ENCODE data around the gene DUXA.
"Not testable (repeated sequence)": the region's sequence is repeated elsewhere in the genome, so short reads cannot be mapped to it uniquely, and the experiment has no call there.

DUXA gene

DNA sequence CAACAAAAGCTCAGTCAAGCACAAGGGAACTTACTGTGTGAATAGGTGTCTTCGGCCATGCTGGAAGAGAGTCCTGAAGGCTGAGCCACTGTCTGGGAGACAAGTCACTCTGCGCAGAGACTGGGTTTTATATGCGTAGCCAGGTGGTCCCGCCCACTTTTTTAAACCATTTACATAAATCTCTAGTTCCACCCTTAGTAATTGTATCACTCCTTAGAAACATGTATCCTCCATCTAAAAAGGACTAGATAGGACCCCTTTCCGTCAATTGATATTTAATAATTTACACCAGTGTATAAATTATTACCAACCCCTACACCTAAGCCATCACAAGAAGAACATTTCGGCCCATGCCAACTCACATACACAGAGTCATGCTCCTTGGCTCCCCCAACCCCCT, at the start of gene DUXA:
Gene DUXA (minus strand): TSS at position 101 of the 400 bp plus-strand sequence. CDS start 42 bp downstream, at position 59.
- H3K4me3 Mint-ChIP-seq, result no peak within 1 kb of the TSS
- peaks cover 6% of the 10 kb centered on the region for H3K9me3 Mint-ChIP-seq

DNA sequence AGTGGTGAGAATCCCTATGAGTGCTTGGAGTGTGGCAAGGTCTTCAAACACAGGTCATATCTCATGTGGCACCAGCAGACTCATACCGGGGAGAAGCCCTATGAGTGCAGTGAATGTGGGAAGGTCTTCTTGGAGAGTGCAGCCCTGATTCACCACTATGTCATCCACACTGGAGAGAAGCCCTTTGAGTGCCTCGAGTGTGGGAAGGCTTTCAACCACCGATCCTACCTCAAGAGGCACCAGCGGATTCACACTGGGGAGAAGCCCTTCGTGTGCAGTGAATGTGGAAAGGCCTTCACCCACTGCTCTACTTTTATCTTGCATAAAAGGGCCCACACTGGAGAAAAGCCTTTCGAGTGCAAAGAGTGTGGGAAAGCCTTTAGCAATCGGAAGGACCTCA, 44.8 kb upstream of the DUXA start:
- DNase-seq (ENCODE audit: low spot score in 2 of 2) (no peak), ATAC-seq (peak; percentile 74)
- Mint-ChIP-seq H3K4me3 (no peak overlapping the region), H3K4me1 (no peaks in the 10 kb centered on the region), H3K36me3 (peaks cover 89% of the 10 kb centered on the region), H3K9me3 (no peaks in the 10 kb centered on the region), H3K27ac (no peak overlapping the region)

More for the DNA sequence above, at the start of gene DUXA:
- no peak for ATAC-seq
- DNase-seq (ENCODE audit: low spot score in 2 of 2), result no peak
- Mint-ChIP-seq H3K27ac (no peak within 1 kb of the TSS), H3K4me1 (peaks cover 7% of the 10 kb centered on the region), H3K36me3 (peaks cover 14% of the 10 kb centered on the region)

DNA sequence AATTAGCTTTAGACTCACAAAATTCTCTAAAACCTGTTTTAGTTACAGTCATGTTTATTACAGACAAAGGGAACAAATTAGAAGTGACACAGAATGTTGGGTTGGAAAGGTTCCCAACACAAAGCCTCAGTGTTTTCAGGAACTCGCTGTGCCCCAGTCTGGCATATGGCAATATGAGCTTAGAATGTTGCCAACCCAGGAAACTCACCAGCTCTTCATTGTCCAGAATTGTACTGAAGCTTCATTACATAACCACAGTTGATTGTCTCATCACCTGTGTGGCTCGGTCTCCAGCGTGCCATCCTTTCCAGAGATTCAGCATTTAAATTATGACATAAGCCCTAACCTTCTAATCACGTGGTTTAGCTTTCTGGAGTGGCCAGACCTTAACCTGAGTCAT, 43.1 kb upstream of the DUXA start:
- DNase-seq (ENCODE audit: low spot score in 2 of 2) (no peak), ATAC-seq (no peak)
- peaks cover 97% of the 10 kb centered on the region for H3K36me3 Mint-ChIP-seq
- H3K4me1 Mint-ChIP-seq, result no peaks in the 10 kb centered on the region
- H3K9me3 Mint-ChIP-seq, result no peaks in the 10 kb centered on the region
- no peak overlapping the region for H3K4me3 Mint-ChIP-seq
- H3K27ac Mint-ChIP-seq, result no peak overlapping the region

DNA sequence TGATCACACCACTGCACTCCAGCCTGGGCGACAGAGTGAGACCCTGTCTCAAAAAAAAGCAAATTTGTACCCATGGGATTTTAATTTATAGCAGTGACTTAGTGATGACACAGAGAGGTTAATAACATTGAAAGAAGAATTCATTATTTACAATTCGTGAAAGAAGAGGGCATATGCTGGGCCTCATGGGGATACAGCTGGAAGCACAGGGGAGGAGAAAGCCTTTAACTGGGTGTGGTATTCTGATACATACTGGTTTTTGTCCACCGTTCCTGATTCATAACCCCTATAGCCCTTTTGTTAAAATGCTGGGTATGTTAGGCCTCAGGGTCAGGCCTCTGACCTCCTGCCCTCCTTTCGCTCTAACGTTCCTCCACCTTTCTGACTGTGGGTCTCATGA, 34.9 kb upstream of the DUXA start:
- Mint-ChIP-seq H3K4me1 (peaks cover 26% of the 10 kb centered on the region), H3K36me3 (peaks cover 70% of the 10 kb centered on the region), H3K27ac (no peak overlapping the region), H3K9me3 (no peaks in the 10 kb centered on the region), H3K4me3 (no peak overlapping the region)
- DNase-seq (ENCODE audit: low spot score in 2 of 2) (no peak), ATAC-seq (no peak)

DNA sequence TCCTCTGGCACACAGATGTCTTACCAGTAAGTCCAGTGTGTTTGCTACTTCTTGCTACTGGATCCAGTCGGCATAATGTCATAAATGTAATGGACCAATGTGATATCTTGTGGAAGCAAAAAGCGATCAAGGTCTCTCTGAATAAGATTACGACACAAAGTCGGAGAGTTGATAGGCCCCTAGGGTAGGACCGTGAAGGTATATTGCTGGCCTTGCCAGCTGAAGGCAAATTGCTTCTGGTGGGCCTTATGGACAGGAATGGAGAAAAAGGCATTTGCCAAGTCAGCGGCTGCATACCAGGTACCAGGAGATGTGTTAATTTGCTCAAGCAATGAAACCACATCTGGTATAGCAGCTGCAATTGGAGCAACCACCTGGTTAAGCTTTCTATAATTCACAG, 30.6 kb upstream of the DUXA start:
- H3K36me3 Mint-ChIP-seq, result peaks cover 69% of the 10 kb centered on the region
- peaks cover 36% of the 10 kb centered on the region for H3K4me1 Mint-ChIP-seq
- not testable (repeated sequence) for DNase-seq (ENCODE audit: low spot score in 2 of 2); H3K4me3 Mint-ChIP-seq; ATAC-seq; H3K9me3 Mint-ChIP-seq; H3K27ac Mint-ChIP-seq

DNA sequence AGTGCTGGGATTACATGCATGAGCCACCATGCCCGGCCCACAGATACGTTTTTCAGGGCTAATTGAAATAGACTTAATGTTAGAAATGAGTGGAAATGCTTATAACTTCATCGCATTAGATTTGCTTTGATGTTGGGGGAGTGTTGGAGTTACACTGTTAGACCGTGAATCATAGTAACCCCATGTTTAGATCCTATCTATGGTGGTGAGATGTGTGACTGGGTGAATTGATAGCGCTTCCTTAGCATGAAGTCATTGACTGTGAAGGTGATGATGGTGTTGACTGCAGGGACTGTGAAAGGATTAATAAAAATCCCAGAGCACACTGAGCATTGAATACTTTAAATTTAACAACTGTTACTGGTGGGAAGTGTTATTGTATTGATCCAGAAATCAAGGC, 25.7 kb upstream of the DUXA start:
- DNase-seq (ENCODE audit: low spot score in 2 of 2), result no peak
- Mint-ChIP-seq H3K4me1 (peaks cover 41% of the 10 kb centered on the region), H3K9me3 (peaks cover 15% of the 10 kb centered on the region), H3K36me3 (peaks cover 52% of the 10 kb centered on the region), H3K4me3 (peak overlapping the region; percentile 83), H3K27ac (peak overlapping the region; percentile 92)
- peak; percentile 68 for ATAC-seq

DNA sequence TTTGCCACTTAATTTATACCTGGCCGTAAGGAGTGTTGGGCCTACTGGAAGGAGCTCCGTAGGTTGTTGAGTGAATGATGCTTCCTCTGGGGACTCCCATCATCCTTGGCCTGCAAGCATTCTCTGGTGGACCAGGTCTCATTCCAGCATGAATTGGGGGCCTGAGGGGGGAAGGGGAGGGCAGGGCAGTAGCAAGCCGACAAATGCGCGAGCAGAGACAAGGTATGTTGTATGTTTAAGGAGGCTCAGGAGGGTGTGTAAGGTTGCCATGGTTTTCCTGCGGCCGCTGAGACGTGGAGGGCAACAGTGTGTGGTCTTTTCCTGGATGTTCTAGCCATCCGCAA, 24.8 kb upstream of the DUXA start:
- no peak for ATAC-seq
- Mint-ChIP-seq H3K27ac (peak overlapping the region; percentile 92), H3K4me3 (peak overlapping the region; percentile 83)

DNA sequence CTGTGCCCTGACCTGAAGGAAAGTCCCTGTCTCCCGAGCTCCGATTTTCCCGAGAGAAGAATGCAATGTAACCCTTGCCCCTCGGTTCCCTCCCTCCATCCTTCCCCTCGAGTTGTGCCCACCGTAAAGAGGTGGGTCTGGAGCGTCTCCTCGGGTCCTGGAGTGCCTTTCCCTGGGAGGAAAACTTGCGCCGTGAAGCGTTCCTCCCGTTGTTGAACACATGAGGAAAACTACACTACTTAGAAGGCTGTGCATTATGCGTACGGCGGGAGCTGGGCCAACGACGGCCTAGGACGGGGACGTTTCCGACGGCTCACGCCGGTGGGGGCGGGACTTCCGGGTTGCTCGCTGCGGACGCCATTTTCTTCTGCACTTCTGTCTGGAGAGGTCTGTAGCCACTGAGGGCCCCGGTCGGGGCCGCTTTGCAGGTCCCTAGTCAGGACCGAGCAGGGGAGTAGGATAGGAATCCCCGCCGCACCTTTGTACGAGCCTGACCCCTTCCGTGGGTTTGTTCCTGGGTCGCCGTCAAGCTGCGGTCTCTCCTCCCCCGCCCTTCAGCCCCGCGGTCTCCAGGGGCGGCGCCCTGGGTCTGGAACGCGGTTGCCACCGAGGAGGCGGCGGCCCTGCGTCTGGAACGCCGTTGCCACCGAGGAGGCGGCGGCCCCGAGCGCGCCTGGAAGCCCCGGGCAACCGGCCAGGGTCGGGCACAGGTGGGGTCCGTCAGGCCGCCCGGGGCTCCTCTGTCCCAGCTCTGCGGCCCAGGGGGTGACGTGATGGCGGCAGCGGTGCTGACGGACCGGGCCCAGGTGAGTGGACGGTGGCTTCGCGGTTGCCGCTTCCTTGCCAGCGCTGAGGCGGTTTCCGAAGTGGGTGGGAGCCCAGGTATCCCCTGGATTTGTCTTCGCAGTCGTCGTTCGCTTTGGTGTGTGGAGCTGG, 24.1 kb upstream of the DUXA start, which contains the start of gene ZNF264:
Gene ZNF264 (plus strand): TSS at position 360 of the 936 bp plus-strand sequence. CDS start 414 bp downstream, at position 774.
- peaks cover 35% of the 10 kb centered on the region for H3K4me1 Mint-ChIP-seq
- peaks cover 15% of the 10 kb centered on the region for H3K9me3 Mint-ChIP-seq
- peaks cover 42% of the 10 kb centered on the region for H3K36me3 Mint-ChIP-seq
- peak within 1 kb of the TSS; percentile 83 for H3K4me3 Mint-ChIP-seq
- peak; percentile 98 for ATAC-seq
- peak; percentile 74 to 92 for DNase-seq (ENCODE audit: low spot score in 2 of 2)
- peak within 1 kb of the TSS; percentile 92 for H3K27ac Mint-ChIP-seq

More for the DNA sequence above, 24.8 kb upstream of the DUXA start:
- Mint-ChIP-seq H3K9me3 (peaks cover 18% of the 10 kb centered on the region), H3K4me1 (peaks cover 41% of the 10 kb centered on the region), H3K36me3 (peaks cover 49% of the 10 kb centered on the region)
- no peak for DNase-seq (ENCODE audit: low spot score in 2 of 2)

DNA sequence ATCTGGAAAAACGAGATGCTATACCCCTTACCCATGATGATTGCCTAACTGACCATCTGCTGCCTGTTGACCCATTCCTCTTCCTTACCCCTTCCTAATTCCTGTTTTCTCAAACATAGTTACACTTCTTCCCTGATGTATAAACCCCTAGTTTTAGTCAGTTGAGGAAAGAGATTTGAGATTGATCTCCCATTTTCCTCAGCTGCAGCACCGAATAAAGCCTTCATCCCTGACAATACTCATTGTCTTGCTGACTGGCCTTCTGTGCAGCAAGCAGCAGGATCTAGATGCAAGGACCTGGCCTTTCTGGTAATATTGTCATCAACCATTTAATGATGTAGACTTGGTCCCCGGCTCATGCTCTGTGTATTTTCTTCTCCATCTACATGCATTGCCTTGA, 23.0 kb upstream of the DUXA start:
- peak overlapping the region; percentile 83 for H3K4me3 Mint-ChIP-seq

DNA sequence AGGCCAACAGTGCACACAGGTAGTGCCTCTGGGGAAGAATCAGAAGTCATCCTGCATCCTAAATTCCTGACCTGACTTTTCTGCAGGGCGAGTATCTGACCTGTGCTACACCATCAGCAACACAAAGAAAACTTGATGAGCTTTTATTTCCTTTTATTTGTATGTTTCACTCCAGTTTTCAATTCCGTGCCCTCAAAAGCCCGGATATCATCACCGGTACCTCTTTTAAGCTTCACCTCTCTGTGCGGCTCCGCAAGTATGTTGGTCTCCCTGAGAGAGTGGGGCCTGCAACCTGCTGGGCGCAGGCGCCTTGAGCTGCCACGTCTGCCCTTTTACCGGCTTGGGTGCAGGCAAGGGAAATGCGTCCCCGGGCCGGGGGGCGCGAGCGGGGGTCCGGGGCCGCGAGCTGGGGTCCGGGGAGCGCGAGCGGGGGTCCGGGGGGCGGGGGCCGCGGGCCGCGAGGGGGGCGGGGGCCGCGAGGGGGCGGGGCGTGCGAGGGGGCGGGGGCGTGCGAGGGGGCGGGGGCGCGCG, 4.3 kb upstream of the DUXA start:
- Mint-ChIP-seq H3K4me3 (peak overlapping the region; percentile 72), H3K4me1 (peaks cover 7% of the 10 kb centered on the region), H3K36me3 (peaks cover 16% of the 10 kb centered on the region), H3K27ac (peak overlapping the region; percentile 88), H3K9me3 (peaks cover 8% of the 10 kb centered on the region)
- DNase-seq (ENCODE audit: low spot score in 2 of 2), result peak; percentile 14 to 57
- ATAC-seq, result peak; percentile 86

More for the DNA sequence above, 23.0 kb upstream of the DUXA start:
- Mint-ChIP-seq H3K9me3 (peaks cover 15% of the 10 kb centered on the region), H3K36me3 (peaks cover 34% of the 10 kb centered on the region), H3K27ac (no peak overlapping the region), H3K4me1 (peaks cover 35% of the 10 kb centered on the region)
- DNase-seq (ENCODE audit: low spot score in 2 of 2), result no peak
- ATAC-seq, result no peak

DNA sequence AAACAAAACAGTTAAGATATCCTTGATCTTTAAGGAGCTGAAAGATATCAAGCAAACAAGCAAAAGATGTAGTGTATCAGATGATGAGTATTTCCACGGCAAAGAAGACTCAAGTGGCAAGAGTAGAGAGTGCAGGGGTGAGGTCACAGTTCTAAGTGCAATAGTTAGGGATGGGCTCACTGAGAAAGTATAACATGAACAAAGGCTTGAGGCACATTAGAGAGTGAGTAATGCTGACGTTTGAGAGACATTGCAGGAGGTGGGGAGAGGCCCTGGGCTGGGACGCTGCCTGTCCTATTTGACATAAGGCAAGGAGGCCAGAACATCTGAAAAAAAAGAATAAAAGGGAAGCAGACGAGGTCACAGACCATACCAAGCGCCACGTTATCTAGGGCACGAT, 1.4 kb downstream of the DUXA start:
- no peaks in the 10 kb centered on the region for H3K4me1 Mint-ChIP-seq
- H3K9me3 Mint-ChIP-seq, result peaks cover 3% of the 10 kb centered on the region
- H3K27ac Mint-ChIP-seq, result no peak overlapping the region
- no peak for DNase-seq (ENCODE audit: low spot score in 2 of 2)
- no peaks in the 10 kb centered on the region for H3K36me3 Mint-ChIP-seq
- ATAC-seq, result no peak
- no peak overlapping the region for H3K4me3 Mint-ChIP-seq

DNA sequence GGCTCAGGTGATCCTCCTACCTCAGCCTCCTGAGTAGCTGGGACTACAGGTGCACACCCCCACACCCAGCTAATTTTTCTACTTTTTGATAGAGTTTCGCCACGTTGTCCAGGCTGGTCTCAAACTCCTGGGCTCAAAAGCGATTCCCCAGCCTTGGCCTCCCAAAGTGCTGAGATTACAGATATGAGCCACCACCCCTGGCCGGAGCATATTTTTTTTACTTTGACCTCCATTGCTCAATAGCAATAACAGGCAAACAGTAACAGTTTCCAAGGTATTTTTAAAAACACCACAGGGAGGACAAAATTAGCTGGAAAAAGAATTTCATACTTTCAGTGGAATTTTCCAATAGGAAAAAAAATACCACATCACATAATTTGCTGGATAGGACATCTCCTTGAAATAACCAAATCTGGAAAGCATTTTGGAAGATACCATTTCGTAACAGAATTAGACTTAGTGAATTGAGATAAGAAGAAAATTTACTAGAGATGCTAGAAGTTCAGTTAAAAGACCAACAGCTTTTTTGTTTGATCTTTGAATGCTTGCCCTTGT, 5.2 kb downstream of the DUXA start:
- no peak overlapping the region for H3K4me3 Mint-ChIP-seq
- DNase-seq (ENCODE audit: low spot score in 2 of 2) (no peak), ATAC-seq (no peak)
- H3K4me1 Mint-ChIP-seq, result no peaks in the 10 kb centered on the region
- no peak overlapping the region for H3K27ac Mint-ChIP-seq
- no peaks in the 10 kb centered on the region for H3K36me3 Mint-ChIP-seq
- H3K9me3 Mint-ChIP-seq, result peaks cover 3% of the 10 kb centered on the region

DNA sequence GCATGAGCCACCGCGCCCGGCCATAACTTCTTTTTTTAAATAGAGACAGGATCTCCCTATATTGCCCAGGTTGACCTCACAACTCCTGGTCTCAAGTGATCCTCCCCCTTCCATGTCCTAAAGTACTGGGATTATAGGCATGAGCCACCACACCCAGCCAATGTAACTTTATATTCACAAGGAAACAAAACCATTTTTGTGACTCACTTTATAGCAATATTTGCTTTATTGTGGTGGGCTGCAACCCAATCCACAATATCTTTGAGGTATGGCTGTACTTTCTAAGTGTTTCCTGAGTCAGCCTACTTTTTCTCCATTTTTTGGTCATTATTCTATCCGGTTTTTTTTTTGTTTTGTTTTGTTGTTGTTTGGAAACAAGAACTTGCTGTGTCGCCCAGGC, 14.4 kb downstream of the DUXA start:
- Mint-ChIP-seq H3K27ac (no peak overlapping the region), H3K36me3 (no peaks in the 10 kb centered on the region), H3K9me3 (peaks cover 10% of the 10 kb centered on the region), H3K4me1 (no peaks in the 10 kb centered on the region), H3K4me3 (no peak overlapping the region)
- DNase-seq (ENCODE audit: low spot score in 2 of 2), result no peak
- no peak for ATAC-seq

DNA sequence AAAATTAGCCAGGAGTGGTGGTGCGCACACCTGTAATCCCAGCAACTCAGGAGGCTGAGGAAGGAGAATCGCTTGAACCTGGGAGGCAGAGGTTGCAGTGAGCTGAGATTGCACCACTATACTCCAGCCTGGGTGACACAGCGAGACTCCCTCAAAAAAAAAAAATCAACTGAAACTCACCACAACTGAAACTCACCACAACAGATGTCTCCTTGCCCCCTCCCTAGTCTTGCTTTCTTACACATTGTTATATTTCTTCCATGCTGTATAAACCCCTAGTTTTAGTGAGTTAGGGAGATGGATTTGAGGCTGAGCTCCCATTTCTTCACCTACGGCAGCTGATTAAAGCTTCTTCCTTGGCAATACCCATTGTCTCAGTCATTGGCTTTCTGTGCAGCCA, 25.6 kb downstream of the DUXA start:
- ATAC-seq (no peak), DNase-seq (ENCODE audit: low spot score in 2 of 2) (no peak)
- Mint-ChIP-seq H3K27ac (no peak overlapping the region), H3K9me3 (peaks cover 8% of the 10 kb centered on the region), H3K4me3 (no peak overlapping the region), H3K36me3 (no peaks in the 10 kb centered on the region), H3K4me1 (no peaks in the 10 kb centered on the region)

DNA sequence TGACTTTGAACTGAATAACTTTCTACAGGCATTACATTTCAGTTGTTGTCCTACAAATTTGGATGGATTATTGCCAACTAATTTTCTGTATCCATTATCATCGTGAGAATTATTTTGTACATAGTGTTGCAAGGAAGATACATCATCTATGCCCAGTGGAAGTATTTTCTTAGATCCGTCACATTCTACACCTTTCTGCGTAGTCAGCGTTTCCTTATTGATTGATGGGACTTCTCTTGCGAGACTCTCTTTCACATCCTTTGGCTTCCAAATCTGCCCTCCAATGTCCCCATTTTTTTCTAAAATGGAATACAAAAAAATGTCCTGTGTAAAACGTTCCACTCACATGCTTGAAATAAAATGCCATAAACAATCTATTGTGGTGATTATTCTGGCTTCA, 31.5 kb downstream of the DUXA start:
- Mint-ChIP-seq H3K4me3 (no peak overlapping the region), H3K4me1 (no peaks in the 10 kb centered on the region), H3K36me3 (no peaks in the 10 kb centered on the region), H3K9me3 (peaks cover 15% of the 10 kb centered on the region), H3K27ac (no peak overlapping the region)
- DNase-seq (ENCODE audit: low spot score in 2 of 2) (no peak), ATAC-seq (no peak)

DNA sequence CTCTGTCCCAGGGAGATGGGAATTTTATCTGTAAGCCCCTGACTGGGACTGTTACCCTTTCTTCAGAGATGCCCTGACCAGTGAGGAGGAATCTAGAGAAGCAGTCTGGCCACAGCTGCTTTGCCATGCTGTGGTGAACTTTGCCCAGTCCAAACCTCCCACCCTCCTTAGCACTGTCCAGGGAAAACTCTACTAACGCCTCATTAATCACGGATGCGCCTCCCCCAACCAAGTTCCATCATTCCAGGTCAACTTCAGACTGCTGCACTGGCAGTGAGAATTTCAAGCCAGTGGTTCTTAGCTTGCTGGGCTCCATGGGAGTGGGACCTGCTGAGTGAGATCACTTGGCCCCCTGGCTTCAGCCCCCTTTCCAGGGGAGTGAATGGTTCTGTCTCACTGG, 39.9 kb downstream of the DUXA start:
- not testable (repeated sequence) for H3K27ac Mint-ChIP-seq; H3K36me3 Mint-ChIP-seq; H3K4me1 Mint-ChIP-seq; ATAC-seq; H3K4me3 Mint-ChIP-seq; DNase-seq (ENCODE audit: low spot score in 2 of 2); H3K9me3 Mint-ChIP-seq

Data from stimulated activated effector memory CD8-positive, alpha-beta T cell treated with anti-CD3 and anti-CD28 coated beads, Interleukin-12 subunit alpha, Interleukin-12 subunit beta, amount 100 ng/mL, for 72 hours (primary cell).